RWPE2 (cell line): ENCODE results near the gene FOLR2.

Experiments used
- ATAC-seq: fragments of 200-7000 bp; cut with Tn5 transposase; 3 replicates; pipeline ENCODE4 v1.9.1; 2021; ENCODE audit warnings: low read depth
- DNase-seq: peaks from one replicate; pipeline ENCODE4 v3.0.0-alpha.2; 2020; ENCODE audit warnings: low spot score
- H3K27ac ChIP-seq: fragments of 450-650 bp; 2 replicates; pipeline ENCODE4 v1.5.1; 2017; ENCODE audit warnings: mild to moderate bottlenecking; ENCODE audit not compliant: poor library complexity, severe bottlenecking
- H3K27me3 ChIP-seq: fragments of 250-450 bp; sonication (Bioruptor Pico); 2 replicates; pipeline ENCODE4 v1.5.1; 2021; ENCODE audit warnings: mild to moderate bottlenecking, moderate library complexity; ENCODE audit not compliant: insufficient read depth, poor library complexity, severe bottlenecking
- H3K36me3 ChIP-seq: fragments of 250-450 bp; sonication (Bioruptor Pico); 2 replicates; pipeline ENCODE4 v1.5.1; 2020; ENCODE audit warnings: low read depth, mild to moderate bottlenecking, moderate library complexity
- H3K4me1 ChIP-seq: fragments of 250-450 bp; sonication (Bioruptor Pico); 2 replicates; pipeline ENCODE4 v1.5.1; 2021; ENCODE audit warnings: mild to moderate bottlenecking, moderate library complexity; ENCODE audit not compliant: insufficient read depth, poor library complexity, severe bottlenecking
- H3K4me3 ChIP-seq: fragments of 250-450 bp; sonication (Bioruptor Pico); 2 replicates; pipeline ENCODE4 v1.5.1; 2021; ENCODE audit warnings: mild to moderate bottlenecking, moderate library complexity; ENCODE audit not compliant: severe bottlenecking
- H3K9me3 ChIP-seq: fragments of 250-450 bp; sonication (Bioruptor Pico); 2 replicates; pipeline ENCODE4 v1.5.1; 2021; ENCODE audit warnings: mild to moderate bottlenecking, moderate library complexity; ENCODE audit not compliant: severe bottlenecking
- TF ChIP-seq, protein P1 (sequence below): fragments of 450-650 bp; IDR thresholded peaks from one replicate; pipeline ENCODE4 v1.5.1; 2017; ENCODE audit warnings: mild to moderate bottlenecking, moderate library complexity; ENCODE audit not compliant: poor library complexity, severe bottlenecking

FOLR2 gene

GRCh38 chr11:72233773-72234513 is 17.3 kb downstream of the FOLR2 start:
- H3K27me3 ChIP-seq, result no peaks in the 10 kb centered on the region
- H3K27ac ChIP-seq, result no peak overlapping the region
- H3K9me3 ChIP-seq, result peaks cover 2% of the 10 kb centered on the region
- TF ChIP-seq, protein P1, sequence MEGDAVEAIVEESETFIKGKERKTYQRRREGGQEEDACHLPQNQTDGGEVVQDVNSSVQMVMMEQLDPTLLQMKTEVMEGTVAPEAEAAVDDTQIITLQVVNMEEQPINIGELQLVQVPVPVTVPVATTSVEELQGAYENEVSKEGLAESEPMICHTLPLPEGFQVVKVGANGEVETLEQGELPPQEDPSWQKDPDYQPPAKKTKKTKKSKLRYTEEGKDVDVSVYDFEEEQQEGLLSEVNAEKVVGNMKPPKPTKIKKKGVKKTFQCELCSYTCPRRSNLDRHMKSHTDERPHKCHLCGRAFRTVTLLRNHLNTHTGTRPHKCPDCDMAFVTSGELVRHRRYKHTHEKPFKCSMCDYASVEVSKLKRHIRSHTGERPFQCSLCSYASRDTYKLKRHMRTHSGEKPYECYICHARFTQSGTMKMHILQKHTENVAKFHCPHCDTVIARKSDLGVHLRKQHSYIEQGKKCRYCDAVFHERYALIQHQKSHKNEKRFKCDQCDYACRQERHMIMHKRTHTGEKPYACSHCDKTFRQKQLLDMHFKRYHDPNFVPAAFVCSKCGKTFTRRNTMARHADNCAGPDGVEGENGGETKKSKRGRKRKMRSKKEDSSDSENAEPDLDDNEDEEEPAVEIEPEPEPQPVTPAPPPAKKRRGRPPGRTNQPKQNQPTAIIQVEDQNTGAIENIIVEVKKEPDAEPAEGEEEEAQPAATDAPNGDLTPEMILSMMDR, result no peak
- no peak overlapping the region for H3K4me3 ChIP-seq
- DNase-seq, result no peak
- no peak for ATAC-seq
- H3K36me3 ChIP-seq, result peaks cover 90% of the 10 kb centered on the region
- no peaks in the 10 kb centered on the region for H3K4me1 ChIP-seq

DNA sequence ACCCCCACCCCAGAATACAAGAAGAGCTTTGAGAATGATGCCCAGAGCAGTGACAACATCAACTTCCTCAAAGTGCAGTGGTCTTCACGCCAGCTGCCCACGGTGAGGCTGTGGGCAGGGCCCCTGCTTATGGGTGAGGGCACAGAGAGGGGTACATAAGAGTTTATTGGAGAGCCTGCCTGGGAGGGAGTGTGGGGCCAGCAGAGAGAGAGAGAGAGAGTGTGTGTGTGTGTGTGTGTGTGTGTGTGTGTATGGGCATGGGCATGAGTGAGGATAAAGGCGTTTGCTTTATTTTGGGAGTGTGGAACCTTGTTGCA is 17.9 kb downstream of the FOLR2 start:
- peaks cover under 1% of the 10 kb centered on the region for H3K9me3 ChIP-seq
- no peaks in the 10 kb centered on the region for H3K27me3 ChIP-seq
- peaks cover 85% of the 10 kb centered on the region for H3K36me3 ChIP-seq
- H3K4me3 ChIP-seq, result no peak overlapping the region
- no peak overlapping the region for H3K27ac ChIP-seq
- H3K4me1 ChIP-seq, result no peaks in the 10 kb centered on the region
- DNase-seq (no peak), ATAC-seq (no peak)
- TF ChIP-seq, protein P1, result no peak

DNA sequence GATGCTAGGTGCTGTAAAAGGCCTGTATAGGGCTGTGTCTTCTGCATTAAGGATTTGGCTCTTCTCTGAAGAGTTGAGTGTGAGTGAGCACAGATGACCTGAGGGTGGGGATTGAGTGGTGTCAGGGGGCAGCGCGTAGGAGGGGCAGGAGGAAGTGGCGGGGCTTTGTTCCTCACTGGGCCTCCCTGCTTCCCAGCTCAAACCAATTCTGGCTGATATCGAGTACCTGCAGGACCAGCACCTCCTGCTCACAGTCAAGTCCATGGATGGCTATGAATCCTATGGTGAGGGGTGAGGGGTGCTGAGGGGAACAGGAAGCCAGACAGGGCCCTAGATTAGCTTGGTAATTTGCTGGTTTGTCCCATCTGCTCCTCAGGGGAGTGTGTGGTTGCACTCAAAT is 18.3 kb downstream of the FOLR2 start:
- Histone ChIP-seq H3K27ac (no peak overlapping the region), H3K4me1 (no peaks in the 10 kb centered on the region), H3K4me3 (no peak overlapping the region), H3K9me3 (no peaks in the 10 kb centered on the region), H3K27me3 (no peaks in the 10 kb centered on the region), H3K36me3 (peaks cover 81% of the 10 kb centered on the region)
- ATAC-seq (no peak), DNase-seq (no peak)
- TF ChIP-seq, protein P1, result no peak

GRCh38 chr11:72235351-72236057 is 18.9 kb downstream of the FOLR2 start:
- Histone ChIP-seq H3K4me1 (no peaks in the 10 kb centered on the region), H3K36me3 (peaks cover 75% of the 10 kb centered on the region), H3K4me3 (no peak overlapping the region), H3K27ac (no peak overlapping the region), H3K9me3 (no peaks in the 10 kb centered on the region), H3K27me3 (peaks cover 5% of the 10 kb centered on the region)
- TF ChIP-seq, protein P1, result no peak
- ATAC-seq (no peak), DNase-seq (no peak)
